Activated CD4-positive, alpha-beta T cell treated with anti-CD3 and anti-CD28 coated beads, Interleukin-2, amount 50 U/mL, for 4 hours (primary cell): ENCODE data around the gene TMPRSS3.

Experiments used
- DNase-seq, 2 experiments: peaks; one replicate each; pipeline ENCODE4 v3.0.0-alpha.2; 2020

The TMPRSS3 gene

GRCh38 chr21:42395905-42396651 lies at the start of gene TMPRSS3:
TSS of gene TMPRSS3 (minus strand) at chr21:42396052. CDS start at chr21:42395417, 635 bp downstream.
- DNase-seq = no peak

- no peak for DNase-seq
Measured at GRCh38 chr21:42445311-42445710, 49.5 kb upstream of the TMPRSS3 start.

- no peak for DNase-seq
Measured at GRCh38 chr21:42444745-42445059, 48.9 kb upstream of the TMPRSS3 start.

- no peak for DNase-seq
Measured at GRCh38 chr21:42443876-42444744, 48.3 kb upstream of the TMPRSS3 start.

GRCh38 chr21:42443181-42443785 lies 47.4 kb upstream of the TMPRSS3 start:
- no peak for DNase-seq

GRCh38 chr21:42441963-42442362 lies 46.1 kb upstream of the TMPRSS3 start:
- no peak for DNase-seq

GRCh38 chr21:42440187-42440792 lies 44.4 kb upstream of the TMPRSS3 start:
- no peak for DNase-seq

GRCh38 chr21:42439284-42440186 lies 43.7 kb upstream of the TMPRSS3 start:
- DNase-seq = peak; percentile 42 to 50

GRCh38 chr21:42438316-42439205 lies 42.7 kb upstream of the TMPRSS3 start:
- DNase-seq = no peak

- no peak for DNase-seq
Measured at GRCh38 chr21:42437786-42438185, 41.9 kb upstream of the TMPRSS3 start.

GRCh38 chr21:42436914-42437313 lies 41.1 kb upstream of the TMPRSS3 start:
- no peak for DNase-seq

- no peak for DNase-seq
Measured at GRCh38 chr21:42435833-42436232, 40.0 kb upstream of the TMPRSS3 start.

GRCh38 chr21:42435401-42435800 lies 39.5 kb upstream of the TMPRSS3 start:
- DNase-seq = no peak

GRCh38 chr21:42434884-42435283 lies 39.0 kb upstream of the TMPRSS3 start:
- no peak for DNase-seq

- DNase-seq = no peak
Measured at GRCh38 chr21:42433946-42434551, 38.2 kb upstream of the TMPRSS3 start.

- no peak for DNase-seq
Measured at GRCh38 chr21:42432695-42433094, 36.8 kb upstream of the TMPRSS3 start.

GRCh38 chr21:42431196-42431595 lies 35.3 kb upstream of the TMPRSS3 start:
- no peak for DNase-seq

GRCh38 chr21:42430521-42430920 lies 34.7 kb upstream of the TMPRSS3 start:
- DNase-seq = no peak

GRCh38 chr21:42429856-42430255 lies 34.0 kb upstream of the TMPRSS3 start:
- DNase-seq = no peak

GRCh38 chr21:42429021-42429420 lies 33.2 kb upstream of the TMPRSS3 start:
- no peak for DNase-seq
